Ishikawa (cell line): Measurements from ENCODE around the gene SPTSSB.
A peak's percentile ranks its signal among the peaks of the same experiment; 100 is the strongest.

ENCODE experiments used
- CEBPB ChIP-seq: IDR thresholded peaks from 2 replicates; pipeline ENCODE4 v1.6.1; 2012
- CREB1 ChIP-seq: IDR thresholded peaks from 2 replicates; pipeline ENCODE4 v1.6.1; 2012; ENCODE audit warnings: low read depth
- EP300 ChIP-seq: IDR thresholded peaks from 2 replicates; pipeline ENCODE4 v1.6.1; 2012; ENCODE audit warnings: borderline replicate concordance
- FOXM1 ChIP-seq: IDR thresholded peaks from 2 replicates; pipeline ENCODE4 v1.6.1; 2012; ENCODE audit warnings: low read depth, borderline replicate concordance
- NFIC ChIP-seq: IDR thresholded peaks from 2 replicates; pipeline ENCODE4 v1.6.1; 2012
- RAD21 ChIP-seq: IDR thresholded peaks from 2 replicates; pipeline ENCODE4 v1.6.1; 2012; ENCODE audit warnings: low read depth
- TAF1 ChIP-seq: IDR thresholded peaks from 2 replicates; pipeline ENCODE4 v1.6.1; 2012; ENCODE audit warnings: low read depth, mild to moderate bottlenecking
- TCF12 ChIP-seq: IDR thresholded peaks from 2 replicates; pipeline ENCODE4 v1.6.1; 2012; ENCODE audit warnings: low read depth
- YY1 ChIP-seq: IDR thresholded peaks from 2 replicates; pipeline ENCODE4 v1.6.1; 2012; ENCODE audit warnings: low read depth
- ZBTB7A ChIP-seq: IDR thresholded peaks from 2 replicates; pipeline ENCODE4 v1.6.1; 2012; ENCODE audit warnings: low read depth
- TF ChIP-seq, protein P1 (sequence below): IDR thresholded peaks from 2 replicates; pipeline ENCODE4 v1.6.1; 2012; ENCODE audit warnings: low read depth, mild to moderate bottlenecking
- TF ChIP-seq, protein P2 (sequence below): IDR thresholded peaks from 2 replicates; pipeline ENCODE4 v1.6.1; 2012

DNA sequence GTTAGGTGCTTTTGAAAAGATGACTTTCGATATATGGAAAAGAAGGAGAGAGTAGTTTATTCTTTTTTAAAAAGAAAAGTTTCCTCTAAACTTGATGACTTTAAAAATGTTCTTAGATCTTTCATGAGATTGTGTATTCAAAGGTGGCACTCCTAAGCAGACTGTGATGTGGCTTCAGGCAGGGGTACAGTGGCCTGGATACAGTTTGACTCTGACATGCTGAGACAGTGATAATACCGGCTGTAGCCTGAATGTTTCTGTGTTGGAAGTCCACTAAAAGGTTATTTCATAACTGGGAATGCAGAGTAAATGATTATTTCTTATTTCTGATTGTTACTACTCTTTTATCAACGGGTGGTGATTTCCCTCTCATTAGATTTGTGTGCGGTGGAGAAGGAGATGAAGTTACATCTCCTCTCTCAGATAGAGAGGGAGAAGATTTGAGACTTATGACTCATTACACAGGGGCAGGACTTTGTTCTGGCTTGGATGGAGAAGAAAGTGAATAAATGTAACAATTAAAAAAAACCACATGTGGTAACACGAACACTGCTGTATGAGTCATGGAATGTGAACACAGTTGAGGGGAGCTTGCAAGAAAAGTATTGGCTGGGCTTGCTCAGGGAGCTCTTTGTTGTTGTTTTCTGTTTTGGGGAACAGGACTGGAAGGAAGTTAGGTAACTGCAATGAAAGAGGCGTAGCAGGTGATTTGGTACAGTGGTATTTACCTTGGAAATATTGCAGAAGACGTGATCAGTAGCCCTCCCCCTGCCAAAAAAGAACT is 21.6 kb downstream of the SPTSSB start:
- TF ChIP-seq, protein P1, sequence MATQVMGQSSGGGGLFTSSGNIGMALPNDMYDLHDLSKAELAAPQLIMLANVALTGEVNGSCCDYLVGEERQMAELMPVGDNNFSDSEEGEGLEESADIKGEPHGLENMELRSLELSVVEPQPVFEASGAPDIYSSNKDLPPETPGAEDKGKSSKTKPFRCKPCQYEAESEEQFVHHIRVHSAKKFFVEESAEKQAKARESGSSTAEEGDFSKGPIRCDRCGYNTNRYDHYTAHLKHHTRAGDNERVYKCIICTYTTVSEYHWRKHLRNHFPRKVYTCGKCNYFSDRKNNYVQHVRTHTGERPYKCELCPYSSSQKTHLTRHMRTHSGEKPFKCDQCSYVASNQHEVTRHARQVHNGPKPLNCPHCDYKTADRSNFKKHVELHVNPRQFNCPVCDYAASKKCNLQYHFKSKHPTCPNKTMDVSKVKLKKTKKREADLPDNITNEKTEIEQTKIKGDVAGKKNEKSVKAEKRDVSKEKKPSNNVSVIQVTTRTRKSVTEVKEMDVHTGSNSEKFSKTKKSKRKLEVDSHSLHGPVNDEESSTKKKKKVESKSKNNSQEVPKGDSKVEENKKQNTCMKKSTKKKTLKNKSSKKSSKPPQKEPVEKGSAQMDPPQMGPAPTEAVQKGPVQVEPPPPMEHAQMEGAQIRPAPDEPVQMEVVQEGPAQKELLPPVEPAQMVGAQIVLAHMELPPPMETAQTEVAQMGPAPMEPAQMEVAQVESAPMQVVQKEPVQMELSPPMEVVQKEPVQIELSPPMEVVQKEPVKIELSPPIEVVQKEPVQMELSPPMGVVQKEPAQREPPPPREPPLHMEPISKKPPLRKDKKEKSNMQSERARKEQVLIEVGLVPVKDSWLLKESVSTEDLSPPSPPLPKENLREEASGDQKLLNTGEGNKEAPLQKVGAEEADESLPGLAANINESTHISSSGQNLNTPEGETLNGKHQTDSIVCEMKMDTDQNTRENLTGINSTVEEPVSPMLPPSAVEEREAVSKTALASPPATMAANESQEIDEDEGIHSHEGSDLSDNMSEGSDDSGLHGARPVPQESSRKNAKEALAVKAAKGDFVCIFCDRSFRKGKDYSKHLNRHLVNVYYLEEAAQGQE, result no peak
- no peak for TF ChIP-seq YY1
- no peak for TF ChIP-seq RAD21
- no peak for TF ChIP-seq CREB1
- TF ChIP-seq, protein P2, sequence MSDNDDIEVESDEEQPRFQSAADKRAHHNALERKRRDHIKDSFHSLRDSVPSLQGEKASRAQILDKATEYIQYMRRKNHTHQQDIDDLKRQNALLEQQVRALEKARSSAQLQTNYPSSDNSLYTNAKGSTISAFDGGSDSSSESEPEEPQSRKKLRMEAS, result no peak
- TF ChIP-seq NFIC, result 0 out of 2 replicates have a peak, but pooled peaks have one; percentile 8
- TF ChIP-seq CEBPB, result no peak
- TF ChIP-seq EP300, result no peak
- TF ChIP-seq FOXM1, result no peak
- no peak for TF ChIP-seq TAF1
- TF ChIP-seq TCF12, result no peak
- TF ChIP-seq ZBTB7A, result no peak
